ENCODE data around the gene DDX42. TPM values are rescaled to one million over a fixed set of nuclear protein-coding genes. Genes with fewer than 3 reads are reported as not detected.
"Not testable (repeated sequence)": the region's sequence is repeated elsewhere in the genome, so short reads cannot be mapped to it uniquely, and the experiment has no call there.

DDX42 gene
- polyA plus RNA-seq, 3 donors, result 63.1 to 93.2 (median 71.4) TPM

GRCh38 chr17:63847525-63848249, 73.7 kb downstream of the DDX42 start:
- H3K27ac ChIP-seq (ENCODE audit: low read depth, low read length), result no peak overlapping the region
- 77 to 98% (median 96%) methylated on average over 3 of the region's 3 CpGs for WGBS, 3 donors

DNA sequence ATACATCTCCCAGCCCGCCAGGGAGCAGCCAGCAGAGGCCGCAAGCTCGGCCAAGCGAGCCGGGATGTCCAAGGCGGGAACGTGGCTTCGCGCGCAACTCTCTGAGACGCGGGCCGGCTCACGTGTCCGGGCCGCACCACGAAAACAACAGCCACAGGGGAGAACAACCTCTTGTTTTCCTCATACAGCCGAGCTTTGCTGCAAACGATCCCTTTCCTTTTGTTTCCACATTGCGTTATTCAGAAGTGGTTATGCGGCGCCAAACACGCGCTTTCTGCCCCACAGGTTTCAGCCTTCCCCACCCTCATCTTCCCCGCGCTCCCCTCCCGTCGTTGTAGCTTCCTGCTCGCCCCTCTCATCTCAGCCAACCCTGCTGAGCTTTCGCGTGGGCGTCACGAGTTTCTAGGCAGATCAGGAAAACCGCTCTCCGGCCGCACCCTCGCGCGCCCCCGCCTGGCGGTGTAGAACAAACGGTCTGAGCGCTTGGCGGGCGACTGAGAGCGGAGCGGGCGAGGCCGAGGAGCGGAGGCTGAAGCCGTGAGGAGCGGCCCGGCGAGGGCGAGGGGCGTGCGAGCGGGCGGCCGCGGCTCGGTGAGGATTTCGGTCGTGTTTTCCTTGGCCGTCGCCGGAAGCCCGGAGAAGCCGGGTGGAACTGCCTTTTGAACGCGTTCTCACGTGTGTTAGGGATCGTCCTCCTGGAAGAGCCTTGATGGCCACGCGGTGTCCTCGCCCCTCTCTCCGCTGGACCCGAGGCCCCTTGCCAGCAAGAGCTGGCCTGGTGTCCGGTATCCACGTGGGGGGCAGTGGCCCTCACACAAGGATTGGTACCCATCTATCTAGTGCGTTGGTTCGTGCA, 75.1 kb downstream of the DDX42 start:
- no peak overlapping the region for H3K27ac ChIP-seq (ENCODE audit: low read depth, low read length)
- WGBS, 3 donors, result 14 to 18% (median 14%) methylated on average over 72 to 82 of the region's 82 CpGs

DNA sequence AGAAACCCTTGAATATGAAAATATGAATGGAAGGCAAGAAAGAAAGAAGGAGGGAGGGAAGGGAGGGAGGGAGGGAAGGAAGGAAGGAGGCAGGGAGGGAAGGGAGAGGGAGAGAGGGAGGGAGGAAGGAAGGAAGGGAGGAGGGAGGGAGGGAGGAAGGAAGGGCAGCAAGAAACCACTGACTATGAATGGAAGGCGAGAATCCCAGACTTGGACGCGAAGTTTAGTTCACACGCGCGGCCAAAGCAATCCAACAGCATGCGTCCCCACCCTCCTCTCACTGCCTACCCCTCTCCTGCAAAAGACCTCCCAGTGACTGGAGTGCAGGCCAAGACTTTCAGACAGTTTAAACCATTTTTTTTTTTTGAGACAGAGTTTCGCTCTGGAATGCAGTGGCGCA, 76.4 kb downstream of the DDX42 start:
- H3K27ac ChIP-seq (ENCODE audit: low read depth, low read length), result no peak overlapping the region
- WGBS, 3 donors, result 63 to 92% (median 70%) methylated on average over 9 of the region's 9 CpGs

GRCh38 chr17:63853260-63853659, 79.3 kb downstream of the DDX42 start:
- no peak overlapping the region for H3K27ac ChIP-seq (ENCODE audit: low read depth, low read length)

GRCh38 chr17:63854709-63855108, 80.7 kb downstream of the DDX42 start:
- H3K27ac ChIP-seq (ENCODE audit: low read depth, low read length), result no peak overlapping the region
- 60 to 91% (median 86%) methylated on average over 5 of the region's 5 CpGs for WGBS, 3 donors

More at GRCh38 chr17:63853260-63853659, 79.3 kb downstream of the DDX42 start:
- 89 to 96% (median 92%) methylated on average over 2 of the region's 2 CpGs for WGBS, 3 donors

GRCh38 chr17:63855185-63855584, 81.2 kb downstream of the DDX42 start:
- 87 to 95% (median 93%) methylated on average over 8 of the region's 8 CpGs for WGBS, 3 donors

DNA sequence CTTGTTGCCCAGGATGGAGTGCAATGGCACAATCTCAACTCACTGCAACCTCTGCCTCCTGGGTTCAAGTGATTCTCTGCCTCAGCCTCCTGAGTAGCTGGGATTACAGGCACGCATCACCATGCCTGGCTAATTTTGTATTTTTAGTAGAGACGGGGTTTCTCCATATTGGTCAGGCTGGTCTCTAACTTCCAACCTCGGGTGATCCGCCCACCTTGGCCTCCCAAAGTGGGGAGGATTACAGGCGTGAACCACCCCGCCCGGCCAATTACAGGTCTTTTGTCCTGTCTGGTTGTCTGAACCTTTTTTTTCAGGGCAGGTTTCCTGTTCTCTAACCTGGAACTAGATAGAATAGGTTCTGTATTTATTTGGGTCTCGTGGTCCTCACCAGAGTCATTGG, 82.5 kb downstream of the DDX42 start:
- 86 to 94% (median 94%) methylated on average over 8 of the region's 8 CpGs for WGBS, 3 donors

More at GRCh38 chr17:63855185-63855584, 81.2 kb downstream of the DDX42 start:
- no peak overlapping the region for H3K27ac ChIP-seq (ENCODE audit: low read depth, low read length)

DNA sequence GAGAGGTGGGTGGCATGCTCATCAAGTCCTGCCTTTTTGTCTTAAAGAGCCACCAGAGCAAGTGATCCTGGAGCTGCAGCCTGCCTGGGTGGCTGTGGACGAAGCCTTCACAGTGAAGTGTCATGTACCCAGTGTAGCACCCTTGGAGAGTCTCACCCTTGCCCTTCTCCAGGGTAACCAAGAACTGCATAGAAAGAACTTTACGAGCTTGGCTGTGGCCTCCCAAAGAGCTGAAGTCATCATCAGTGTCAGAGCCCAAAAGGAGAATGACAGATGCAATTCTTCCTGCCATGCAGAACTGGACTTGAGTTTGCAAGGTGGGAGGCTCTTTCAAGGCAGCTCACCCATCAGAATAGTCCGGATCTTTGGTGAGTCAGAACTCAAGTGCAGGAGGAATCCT, 85.3 kb downstream of the DDX42 start:
- WGBS, 3 donors, result 73 to 89% (median 88%) methylated on average over 3 of the region's 3 CpGs
- H3K27ac ChIP-seq (ENCODE audit: low read depth, low read length), result no peak overlapping the region

More for the DNA sequence above, 82.5 kb downstream of the DDX42 start:
- not testable (repeated sequence) for H3K27ac ChIP-seq (ENCODE audit: low read depth, low read length)

DNA sequence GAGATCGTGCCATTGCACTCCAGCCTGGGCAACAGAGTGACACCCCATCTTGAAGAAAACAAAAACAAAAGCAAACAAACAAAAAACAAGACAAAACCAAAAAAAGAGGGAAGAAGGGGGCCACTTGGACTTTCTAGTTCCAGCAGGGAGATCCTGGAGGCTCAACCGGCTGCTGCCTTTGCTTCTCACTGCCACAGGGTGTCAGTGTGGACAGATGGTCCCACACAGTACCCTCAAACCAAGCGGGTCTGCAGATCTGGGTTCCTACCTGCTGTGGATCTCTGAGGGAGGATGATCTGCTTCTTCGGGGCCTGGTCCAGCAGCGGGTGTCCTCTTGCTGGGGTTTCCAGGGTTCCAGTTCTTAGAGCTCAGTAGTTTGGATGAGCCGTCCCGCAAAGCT, 92.7 kb downstream of the DDX42 start:
- 61 to 83% (median 79%) methylated on average over 5 to 7 of the region's 7 CpGs for WGBS, 3 donors

More for the DNA sequence above, 92.7 kb downstream of the DDX42 start:
- not testable (repeated sequence) for H3K27ac ChIP-seq (ENCODE audit: low read depth, low read length)

Other genes with a start within 250 kb of the DDX42 start
- 10 to 100 TPM; 12.9 to 21.1 (median 18.2) TPM for gene DCAF7, start 223.7 kb upstream of the DDX42 start, polyA plus RNA-seq
- gene TACO1, start 173.3 kb upstream of the DDX42 start, polyA plus RNA-seq, result 10 to 100 TPM; 11.5 to 18.9 (median 17.8) TPM
- 10 to 100 TPM in 2 of 3 donors, 1 to 10 TPM in 1; 9.7 to 34.4 (median 22.7) TPM for gene MAP3K3, start 151.8 kb upstream of the DDX42 start, polyA plus RNA-seq
- gene LIMD2, start 74.0 kb upstream of the DDX42 start, polyA plus RNA-seq, result 10 to 100 TPM; 10.4 to 18.8 (median 14.2) TPM
- gene STRADA, start 32.4 kb upstream of the DDX42 start, polyA plus RNA-seq, result 10 to 100 TPM; 10.7 to 17.5 (median 16.6) TPM
- gene CCDC47, start 573 bp upstream of the DDX42 start, polyA plus RNA-seq, result 10 to 100 TPM; 24.0 to 67.4 (median 35.6) TPM
- 100 to 1,000 TPM in 2 of 3 donors, 10 to 100 TPM in 1; 78.4 to 204 (median 141) TPM for gene PSMC5, start 53.3 kb downstream of the DDX42 start, polyA plus RNA-seq
- 10 to 100 TPM; 14.5 to 21.9 (median 21.3) TPM for gene FTSJ3, start 53.5 kb downstream of the DDX42 start, polyA plus RNA-seq
- gene SMARCD2, start 68.5 kb downstream of the DDX42 start, polyA plus RNA-seq, result 10 to 100 TPM; 60.3 to 91.2 (median 62.3) TPM
- gene CSH2, start 99.5 kb downstream of the DDX42 start, polyA plus RNA-seq, result not detected
- not detected for gene GH2, start 107.8 kb downstream of the DDX42 start, polyA plus RNA-seq
- gene CSH1, start 122.4 kb downstream of the DDX42 start, polyA plus RNA-seq, result not detected
- gene CSHL1, start 137.1 kb downstream of the DDX42 start, polyA plus RNA-seq, result not detected
- gene GH1, start 144.7 kb downstream of the DDX42 start, polyA plus RNA-seq, result not detected
- 1 to 10 TPM; 2.7 to 6.3 (median 5.2) TPM for gene CD79B, start 158.2 kb downstream of the DDX42 start, polyA plus RNA-seq
- gene SCN4A, start 198.7 kb downstream of the DDX42 start, polyA plus RNA-seq, result 10 to 100 TPM in 2 of 3 donors, 1 to 10 TPM in 1; 1.8 to 25.6 (median 11.1) TPM
- gene PRR29, start 224.2 kb downstream of the DDX42 start, polyA plus RNA-seq, result 1 to 10 TPM in 1 of 3 donors, under 1 TPM in 2; 0.09 to 1.1 (median 0.45) TPM
- 10 to 100 TPM; 13.0 to 87.0 (median 63.9) TPM for gene ICAM2, start 246.5 kb downstream of the DDX42 start, polyA plus RNA-seq

All from adipose tissue (tissue), 3 donors.